Panc1 (cell line): ENCODE data around the gene CABLES2.

Source experiments
- POLR2AphosphoS5 ChIP-seq: IDR thresholded peaks from 2 replicates; pipeline ENCODE4 v1.6.1; 2012; ENCODE audit warnings: mild to moderate bottlenecking, low read depth, low read length, moderate library complexity
- SIN3A ChIP-seq: IDR thresholded peaks from 2 replicates; pipeline ENCODE4 v1.6.1; 2012; ENCODE audit warnings: low read depth, mild to moderate bottlenecking, low read length, moderate library complexity, borderline replicate concordance; ENCODE audit not compliant: insufficient read depth
- TF ChIP-seq, protein P1 (sequence below): fragments of 450-650 bp; IDR thresholded peaks from 2 replicates; pipeline ENCODE4 v1.5.1; 2017; ENCODE audit warnings: mild to moderate bottlenecking

DNA sequence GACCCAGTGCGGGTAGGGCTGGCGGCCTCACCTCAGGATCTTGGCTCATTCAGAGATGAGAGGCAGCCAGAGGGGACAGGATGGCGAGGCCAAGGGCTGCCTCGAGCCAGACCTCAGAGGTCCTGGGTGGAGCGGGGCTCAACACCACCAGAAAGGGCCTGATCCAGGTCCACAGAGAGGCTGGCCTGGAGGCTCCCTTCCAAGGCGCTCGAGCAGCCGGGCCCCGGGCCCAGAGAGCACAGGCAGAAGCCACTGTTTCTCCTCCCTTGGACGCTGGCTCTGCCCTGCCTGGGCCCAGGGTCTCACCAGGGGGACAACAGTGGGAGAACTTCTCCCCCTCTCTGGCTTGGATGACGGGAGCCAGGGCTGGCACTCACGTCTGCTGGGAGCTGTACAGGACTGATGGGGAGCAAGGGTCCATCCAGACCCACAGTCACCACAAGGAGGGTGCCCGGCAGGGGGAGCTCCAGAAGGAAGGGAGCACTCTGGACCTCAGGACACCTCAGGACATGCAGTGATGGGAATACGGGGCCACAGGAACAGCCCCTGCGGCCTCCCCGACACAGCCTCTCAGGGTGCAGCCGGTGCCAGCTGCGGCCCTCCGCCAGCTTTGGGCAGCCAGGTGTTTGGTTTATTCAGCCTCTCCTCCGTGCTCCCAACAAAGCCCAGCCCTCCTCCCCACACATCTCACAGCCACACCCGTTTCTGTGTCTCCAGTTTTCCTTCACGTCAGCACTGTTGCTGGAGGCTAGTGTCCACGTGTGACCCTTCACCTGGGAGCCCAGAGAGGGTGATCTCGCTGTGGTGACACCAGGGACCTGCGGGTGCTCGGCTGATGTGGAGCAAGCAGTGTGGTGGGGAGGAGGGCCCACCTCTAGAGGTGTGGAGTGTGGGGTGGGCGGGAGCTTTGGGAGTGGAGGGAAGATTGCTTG, 11.5 kb downstream of the CABLES2 start:
- TF ChIP-seq SIN3A (no peak), POLR2AphosphoS5 (no peak)
- TF ChIP-seq, protein P1, sequence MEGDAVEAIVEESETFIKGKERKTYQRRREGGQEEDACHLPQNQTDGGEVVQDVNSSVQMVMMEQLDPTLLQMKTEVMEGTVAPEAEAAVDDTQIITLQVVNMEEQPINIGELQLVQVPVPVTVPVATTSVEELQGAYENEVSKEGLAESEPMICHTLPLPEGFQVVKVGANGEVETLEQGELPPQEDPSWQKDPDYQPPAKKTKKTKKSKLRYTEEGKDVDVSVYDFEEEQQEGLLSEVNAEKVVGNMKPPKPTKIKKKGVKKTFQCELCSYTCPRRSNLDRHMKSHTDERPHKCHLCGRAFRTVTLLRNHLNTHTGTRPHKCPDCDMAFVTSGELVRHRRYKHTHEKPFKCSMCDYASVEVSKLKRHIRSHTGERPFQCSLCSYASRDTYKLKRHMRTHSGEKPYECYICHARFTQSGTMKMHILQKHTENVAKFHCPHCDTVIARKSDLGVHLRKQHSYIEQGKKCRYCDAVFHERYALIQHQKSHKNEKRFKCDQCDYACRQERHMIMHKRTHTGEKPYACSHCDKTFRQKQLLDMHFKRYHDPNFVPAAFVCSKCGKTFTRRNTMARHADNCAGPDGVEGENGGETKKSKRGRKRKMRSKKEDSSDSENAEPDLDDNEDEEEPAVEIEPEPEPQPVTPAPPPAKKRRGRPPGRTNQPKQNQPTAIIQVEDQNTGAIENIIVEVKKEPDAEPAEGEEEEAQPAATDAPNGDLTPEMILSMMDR = peak; percentile 78
